ENCODE results near the gene ZNF513.
"Not testable (repeated sequence)": the region's sequence is repeated elsewhere in the genome, so short reads cannot be mapped to it uniquely, and the experiment has no call there.

The ZNF513 gene

DNA sequence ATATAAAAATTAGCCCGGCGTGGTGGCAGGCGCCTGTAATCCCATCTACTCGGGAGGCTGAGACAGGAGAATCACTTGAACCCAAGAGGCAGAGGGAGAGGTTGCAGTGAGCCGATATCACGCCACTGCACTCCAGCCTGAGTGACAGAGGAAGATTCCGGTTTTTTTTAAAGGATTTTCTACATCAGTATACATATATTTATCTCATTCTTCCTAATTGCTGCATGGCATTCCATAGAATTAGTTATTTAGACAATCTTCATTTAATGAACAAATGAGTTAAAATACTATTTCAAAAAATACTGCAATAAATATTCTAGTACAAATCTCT is 26.0 kb downstream of the ZNF513 start:
- DNase-seq, result no peak

DNA sequence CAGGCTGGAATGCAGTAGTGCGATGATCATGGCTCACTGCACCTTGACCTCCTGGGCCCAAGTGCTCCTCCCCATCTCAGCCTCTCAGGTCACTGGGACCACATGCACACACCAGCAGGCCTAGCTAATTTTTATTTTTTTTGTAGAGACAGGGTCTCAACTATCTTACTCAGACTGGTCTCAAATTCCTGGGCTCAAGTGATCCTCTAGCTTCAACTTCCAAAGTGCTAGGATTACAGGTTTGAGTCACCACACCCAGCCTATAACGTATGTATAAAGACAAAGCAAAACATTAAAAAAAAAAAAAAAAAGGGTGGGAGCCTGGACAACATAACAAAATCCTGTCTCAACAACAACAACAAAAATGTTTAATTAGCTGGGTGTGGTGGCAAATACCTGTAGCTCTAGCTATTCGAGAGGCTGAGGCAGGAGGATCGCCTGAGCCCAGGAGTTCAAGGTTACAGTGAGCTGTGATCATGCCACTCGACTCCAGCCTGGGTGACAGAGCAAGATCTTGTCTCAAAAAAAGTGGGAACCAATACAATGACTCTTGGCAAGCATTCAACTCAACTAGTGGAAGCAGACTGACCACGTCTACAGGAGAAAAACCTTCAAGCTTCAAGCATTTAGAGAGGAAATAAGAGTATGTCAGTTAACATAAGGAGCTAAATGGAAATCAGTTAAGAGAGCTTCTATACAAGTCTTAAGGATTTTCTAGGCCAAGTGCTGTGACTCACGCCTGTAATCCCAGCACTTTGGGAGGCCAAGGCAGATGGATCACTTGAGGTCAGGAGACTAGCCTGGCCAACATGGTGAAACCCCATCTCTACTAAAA is 26.6 kb downstream of the ZNF513 start:
- DNase-seq, result no peak

DNA sequence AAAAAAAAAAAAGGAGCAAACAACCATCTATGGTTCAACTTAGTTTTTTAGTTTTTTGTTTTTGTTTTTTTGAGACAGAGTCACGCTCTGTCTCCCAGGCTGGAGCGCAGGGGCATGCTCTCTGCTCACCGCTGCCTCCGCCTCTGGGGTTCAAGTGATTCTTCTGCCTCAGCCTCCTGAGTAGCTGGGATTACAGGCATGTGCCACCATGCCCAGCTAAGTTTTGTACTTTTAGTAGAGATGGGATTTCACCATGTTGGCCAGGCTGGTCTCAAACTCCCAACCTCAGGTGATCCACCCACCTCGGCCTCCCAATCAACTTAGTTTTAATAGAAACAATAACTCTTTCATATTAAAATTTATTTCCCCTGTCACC is 27.2 kb downstream of the ZNF513 start:
- not testable (repeated sequence) for DNase-seq

DNA sequence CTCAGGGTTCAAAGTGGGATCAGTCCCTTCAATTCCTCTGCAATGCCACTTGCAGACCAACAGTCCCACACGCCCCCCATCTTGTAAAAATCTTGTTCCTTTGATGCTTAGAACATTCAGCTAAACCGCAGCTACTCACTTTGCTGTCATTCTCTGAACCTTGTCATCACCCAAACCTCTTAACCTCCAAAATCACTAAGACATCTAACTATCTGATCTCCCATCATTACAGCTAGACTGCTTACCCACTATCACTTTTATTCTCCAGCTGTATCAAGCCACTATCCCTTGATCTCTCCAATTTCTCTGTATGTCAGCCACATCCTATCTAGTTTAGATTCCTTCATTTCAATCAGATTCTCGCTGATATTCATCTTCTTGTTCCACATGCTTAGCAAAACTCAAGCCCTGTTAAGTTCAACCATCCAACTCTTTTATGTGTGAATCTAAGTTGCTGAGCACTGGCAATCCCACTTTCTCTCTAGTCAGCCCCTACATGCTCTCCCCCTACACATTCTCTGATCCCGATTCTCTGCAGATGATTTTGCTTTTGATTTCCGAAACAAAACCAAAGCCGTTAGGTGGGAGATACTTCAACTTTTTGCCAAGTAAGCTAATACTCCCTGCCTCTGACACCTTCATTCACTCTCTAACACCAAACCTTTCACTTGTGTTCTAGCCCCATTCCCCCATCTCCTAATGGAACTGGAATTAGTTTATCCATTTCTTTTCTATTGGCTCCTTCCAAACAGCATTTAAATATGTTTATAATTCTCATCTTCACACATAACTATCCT is 28.5 kb downstream of the ZNF513 start:
- DNase-seq, result no peak

GRCh38 chr2:27350106-27350693 is 30.3 kb downstream of the ZNF513 start:
- DNase-seq, result no peak

GRCh38 chr2:27347641-27348040 is 32.9 kb downstream of the ZNF513 start:
- no peak for DNase-seq

DNA sequence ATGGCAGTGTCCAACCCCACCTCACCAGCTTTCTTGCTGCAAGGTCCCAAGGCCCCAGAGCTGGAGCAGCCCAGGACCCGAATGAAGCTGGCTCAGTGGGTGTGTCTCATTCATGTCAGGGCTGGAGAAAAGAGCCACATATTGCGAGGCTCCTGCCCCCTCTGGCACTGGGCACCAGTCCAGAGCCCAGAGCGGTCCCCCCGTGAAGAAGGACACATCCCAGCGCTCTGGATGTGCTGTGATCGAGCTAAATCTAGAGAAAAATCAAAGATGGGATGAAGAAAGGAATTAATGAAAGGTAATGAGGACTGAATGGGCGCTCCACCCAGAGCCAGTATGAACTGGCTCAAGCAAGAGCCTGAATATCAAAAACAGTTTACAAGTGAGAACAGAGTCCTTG is 44.4 kb downstream of the ZNF513 start:
- no peak for DNase-seq

- DNase-seq, result no peak
Observed at GRCh38 chr2:27335311-27335710, 45.2 kb downstream of the ZNF513 start.
